ENCODE results near the gene RETREG1. TPM values are rescaled to one million over a fixed set of nuclear protein-coding genes. Genes with fewer than 3 reads are reported as not detected.
A peak's percentile ranks its signal among the peaks of the same experiment; 100 is the strongest.
"Not testable (repeated sequence)": the region's sequence is repeated elsewhere in the genome, so short reads cannot be mapped to it uniquely, and the experiment has no call there.

RETREG1 gene
- total RNA-seq, 1 donor from 2014 or later = 160 TPM

GRCh38 chr5:16551628-16552027 lies 65.2 kb downstream of the RETREG1 start:
- peak; percentile 50 for DNase-seq

GRCh38 chr5:16550316-16550952 lies 66.4 kb downstream of the RETREG1 start:
- no peak for DNase-seq

GRCh38 chr5:16549491-16550206 lies 67.1 kb downstream of the RETREG1 start:
- DNase-seq = no peak

GRCh38 chr5:16548812-16549211 lies 68.0 kb downstream of the RETREG1 start:
- DNase-seq = no peak

- DNase-seq = no peak
Observed at GRCh38 chr5:16548115-16548514, 68.7 kb downstream of the RETREG1 start.

- DNase-seq = no peak
Observed at GRCh38 chr5:16547200-16547842, 69.5 kb downstream of the RETREG1 start.

GRCh38 chr5:16546732-16547131 lies 70.1 kb downstream of the RETREG1 start:
- DNase-seq = no peak

DNA sequence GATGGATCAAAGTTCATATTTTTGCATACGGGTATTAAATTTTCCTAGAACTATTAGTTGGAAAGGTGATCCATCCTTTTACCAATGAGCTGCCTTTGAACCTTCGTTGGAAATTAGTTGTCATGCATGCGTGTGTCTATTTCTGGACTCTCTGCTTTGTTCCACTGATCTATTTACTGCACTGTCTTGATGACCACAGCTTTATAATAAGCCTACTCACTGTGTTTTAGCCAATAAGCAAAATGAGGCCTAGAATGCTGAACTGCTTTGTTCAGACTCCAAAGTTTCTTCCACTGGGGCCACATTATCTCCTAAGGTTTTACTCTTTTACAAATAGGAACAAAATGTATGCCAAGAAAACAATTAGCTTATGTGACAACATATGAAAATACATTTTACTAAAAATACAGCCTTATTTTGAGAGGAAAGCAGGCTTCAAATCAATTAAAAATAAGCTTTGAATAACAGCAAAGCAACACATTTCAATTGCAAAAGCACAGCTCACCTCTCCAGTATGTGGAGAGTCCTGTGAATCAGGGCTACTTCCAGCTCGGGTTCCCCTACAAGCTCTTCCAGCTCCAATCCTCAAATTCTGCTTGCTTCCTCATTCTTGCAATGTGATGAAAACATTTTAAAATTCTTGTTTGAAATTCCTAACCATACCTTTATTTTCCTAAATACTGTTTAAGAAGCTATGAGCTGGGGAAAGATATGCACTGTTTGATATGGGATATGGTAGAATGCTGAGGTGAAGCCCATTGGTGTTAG lies 72.0 kb downstream of the RETREG1 start:
- DNase-seq = peak; percentile 36

- DNase-seq = not testable (repeated sequence)
Observed at GRCh38 chr5:16543206-16543605, 73.6 kb downstream of the RETREG1 start.

GRCh38 chr5:16542236-16542635 lies 74.6 kb downstream of the RETREG1 start:
- DNase-seq = no peak

DNA sequence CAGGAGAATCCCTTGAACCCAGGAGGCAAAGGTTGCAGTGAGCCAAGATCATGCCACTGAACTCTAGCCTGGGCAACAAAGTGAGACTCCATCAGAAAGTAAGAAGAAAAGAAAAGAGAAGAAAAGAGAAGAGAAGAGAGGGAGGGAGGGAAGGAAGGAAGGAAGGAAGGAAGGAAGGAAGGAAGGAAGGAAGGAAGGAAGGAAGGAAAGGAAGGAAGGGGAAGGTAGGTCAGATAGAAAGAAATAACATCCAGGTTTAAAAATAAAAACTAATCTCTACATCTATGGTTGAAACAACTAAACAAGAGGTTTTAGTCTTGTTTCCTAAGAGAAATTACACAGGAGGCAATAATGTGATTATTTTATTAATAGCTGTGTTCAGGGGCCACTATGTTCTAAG lies 75.2 kb downstream of the RETREG1 start:
- not testable (repeated sequence) for DNase-seq

DNA sequence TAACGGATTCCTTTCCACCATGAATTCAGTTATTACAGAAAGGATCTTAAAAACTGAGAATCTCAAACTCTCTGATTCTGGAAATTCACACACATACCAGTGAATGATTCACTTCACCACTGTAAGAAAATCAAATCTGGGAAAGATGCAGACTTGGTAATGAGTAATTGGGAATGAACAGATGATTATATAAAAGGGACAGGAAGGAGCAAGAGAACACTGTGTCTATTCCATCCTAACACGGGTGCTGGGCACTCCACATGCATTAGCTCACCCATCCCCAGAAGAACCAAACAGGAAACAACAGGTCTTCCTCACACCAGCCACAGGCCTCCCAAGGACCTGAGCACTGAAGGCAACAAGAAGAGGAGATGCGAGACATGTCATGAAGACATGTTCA lies 76.4 kb downstream of the RETREG1 start:
- DNase-seq = no peak

DNA sequence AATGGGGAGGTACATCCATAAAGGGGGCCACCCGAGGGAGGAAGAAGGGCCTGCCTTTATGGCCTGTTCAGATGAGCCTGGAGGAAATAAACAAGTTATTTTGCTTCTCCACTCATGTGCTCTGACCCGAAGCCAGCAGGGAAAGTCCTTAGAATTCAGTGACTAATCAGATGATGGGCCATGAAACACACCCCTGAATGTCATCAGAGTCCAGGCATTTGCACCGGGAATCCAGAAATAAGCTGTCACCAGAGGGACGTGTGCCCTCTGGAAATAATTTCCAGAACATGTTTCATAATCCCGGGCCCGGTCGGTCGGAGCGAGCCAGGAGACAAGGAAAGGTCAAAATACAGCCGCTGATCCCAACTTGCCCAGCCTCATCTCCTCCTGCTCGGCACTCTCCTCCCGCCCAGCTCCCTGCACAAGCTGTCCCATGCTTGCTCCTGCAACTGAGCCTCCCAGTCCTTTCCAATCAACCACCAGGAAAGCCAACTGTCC lies 77.6 kb downstream of the RETREG1 start:
- DNase-seq = peak; percentile 92

- peak; percentile 96 for DNase-seq
Observed at GRCh38 chr5:16538006-16538405, 78.8 kb downstream of the RETREG1 start.

- no peak for DNase-seq
Observed at GRCh38 chr5:16536818-16537217, 80.0 kb downstream of the RETREG1 start.

DNA sequence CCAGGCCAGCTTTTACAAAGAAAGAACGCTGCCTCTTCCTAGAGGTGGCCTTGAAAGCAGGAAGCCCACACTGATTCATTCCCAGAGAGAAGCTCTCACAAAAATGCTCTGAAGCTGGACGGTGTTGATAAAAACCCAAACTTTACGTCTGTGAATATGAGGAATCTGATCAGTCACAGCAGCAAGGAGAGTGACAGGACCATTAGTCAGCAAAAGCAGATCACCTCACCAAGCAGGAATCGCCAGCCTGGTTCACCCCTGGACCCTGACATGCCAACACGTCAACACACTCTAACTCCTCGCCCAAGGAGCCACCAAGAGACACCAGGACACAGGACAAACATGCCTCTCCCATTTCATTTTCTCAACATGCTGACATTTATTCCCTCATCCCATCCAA lies 80.6 kb downstream of the RETREG1 start:
- DNase-seq = no peak

- no peak for DNase-seq
Observed at GRCh38 chr5:16534280-16534679, 82.5 kb downstream of the RETREG1 start.

DNA sequence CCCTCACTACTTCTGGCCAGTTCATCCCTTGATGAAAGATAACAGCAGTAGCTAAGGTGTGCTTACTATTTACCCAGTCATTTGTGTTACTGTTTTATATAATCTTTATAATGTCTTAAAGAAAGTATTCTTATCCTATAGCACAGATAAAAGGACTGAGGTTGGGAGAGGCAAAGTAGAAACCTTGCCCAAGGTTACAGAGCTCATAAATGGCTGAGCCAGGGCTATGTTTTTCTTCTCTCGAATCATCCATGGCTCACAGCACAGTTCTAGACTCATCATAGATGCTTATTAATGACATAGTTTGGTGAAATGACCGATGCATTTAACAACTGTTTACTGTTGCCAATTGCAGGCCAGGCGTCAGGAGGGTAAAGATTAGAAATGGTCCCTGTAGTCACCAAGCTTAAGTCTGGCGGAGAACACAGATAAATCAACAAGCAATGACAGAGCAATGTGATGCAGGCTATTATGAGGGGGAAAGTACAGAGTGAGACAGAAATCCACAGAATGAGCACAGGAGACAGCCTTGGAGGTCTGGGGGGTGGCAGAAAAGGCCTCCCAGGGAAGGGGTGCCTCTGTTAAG lies 85.6 kb downstream of the RETREG1 start:
- no peak for DNase-seq

GRCh38 chr5:16529306-16529705 lies 87.5 kb downstream of the RETREG1 start:
- DNase-seq = no peak

- DNase-seq = no peak
Observed at GRCh38 chr5:16528382-16529110, 88.3 kb downstream of the RETREG1 start.

DNA sequence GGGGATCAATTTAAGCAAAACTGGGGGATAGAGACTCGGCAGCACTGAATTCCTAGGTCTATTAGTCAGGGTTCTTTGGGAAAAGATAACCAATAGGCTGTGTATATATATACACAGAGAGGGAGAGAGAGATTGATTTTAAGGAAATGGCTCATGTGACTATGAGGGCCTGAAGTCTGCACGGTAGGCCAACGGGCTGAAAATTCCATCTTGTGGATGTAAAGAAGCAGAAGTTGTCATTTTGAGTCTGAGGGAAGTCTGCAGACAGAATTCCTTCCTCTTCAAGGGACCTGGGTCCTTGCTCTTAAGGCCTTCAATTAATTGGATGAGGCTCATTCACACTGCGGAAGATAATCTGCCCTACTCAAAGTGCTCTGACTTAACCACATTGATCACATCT lies 91.1 kb downstream of the RETREG1 start:
- no peak for DNase-seq
